Measurements from ENCODE around the gene MAPKAP1.

Gene MAPKAP1

DNA sequence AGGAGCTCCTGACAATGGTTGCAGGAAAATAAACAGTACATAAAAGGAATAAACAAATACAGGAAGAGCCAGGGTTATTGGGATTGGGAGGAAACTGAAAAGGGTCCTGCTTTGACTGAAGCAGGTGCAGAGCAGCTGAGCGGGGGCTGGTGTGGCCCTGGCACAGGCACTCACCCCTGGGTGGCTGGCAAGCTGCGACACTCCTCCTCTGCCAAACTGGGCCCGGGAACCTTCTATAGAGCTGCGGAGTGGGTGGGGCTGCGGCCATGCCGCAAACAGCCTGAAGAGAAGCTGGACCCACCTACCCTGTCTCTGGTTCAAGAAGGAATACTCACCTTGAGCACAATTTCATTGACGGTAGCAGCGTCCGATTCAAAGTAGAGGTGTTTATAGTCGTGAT is 262.8 kb downstream of the MAPKAP1 start:
- Histone ChIP-seq H3K9ac (ENCODE audit: low read length) (no peak overlapping the region), H3K27ac (ENCODE audit: low read depth, low read length) (no peak overlapping the region), H3K36me3 (ENCODE audit: control insufficient read depth, insufficient read depth, low read length) (peaks cover 10% of the 10 kb centered on the region), H3K27me3 (ENCODE audit: control insufficient read depth, insufficient read depth, low read length) (no peaks in the 10 kb centered on the region), H3K4me3 (ENCODE audit: low read length) (no peak overlapping the region), H3K4me1 (ENCODE audit: control insufficient read depth, insufficient read depth, low read length) (no peaks in the 10 kb centered on the region)

DNA sequence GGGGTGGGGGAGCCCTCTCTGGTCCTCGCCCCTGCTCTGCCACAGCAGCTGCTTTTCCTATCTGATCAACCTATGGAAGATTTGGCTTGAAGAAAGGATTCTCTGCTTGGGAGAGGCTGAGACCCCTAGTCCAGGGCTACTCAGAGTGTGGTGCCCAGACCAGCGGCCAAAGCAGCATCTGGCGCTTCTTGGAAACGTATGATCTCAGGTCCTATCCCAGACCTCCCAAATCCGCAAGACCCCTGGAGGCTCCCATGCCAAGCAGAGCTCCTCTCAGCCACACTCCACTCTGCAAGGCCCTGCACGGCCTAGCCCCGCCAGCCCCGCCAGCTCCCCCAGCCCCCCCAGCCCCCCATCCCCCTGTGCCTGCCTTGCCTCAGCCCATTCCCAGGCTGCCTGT is 263.6 kb downstream of the MAPKAP1 start:
- no peak overlapping the region for H3K27ac ChIP-seq (ENCODE audit: low read depth, low read length)
- peaks cover 10% of the 10 kb centered on the region for H3K36me3 ChIP-seq (ENCODE audit: control insufficient read depth, insufficient read depth, low read length)
- no peaks in the 10 kb centered on the region for H3K27me3 ChIP-seq (ENCODE audit: control insufficient read depth, insufficient read depth, low read length)

DNA sequence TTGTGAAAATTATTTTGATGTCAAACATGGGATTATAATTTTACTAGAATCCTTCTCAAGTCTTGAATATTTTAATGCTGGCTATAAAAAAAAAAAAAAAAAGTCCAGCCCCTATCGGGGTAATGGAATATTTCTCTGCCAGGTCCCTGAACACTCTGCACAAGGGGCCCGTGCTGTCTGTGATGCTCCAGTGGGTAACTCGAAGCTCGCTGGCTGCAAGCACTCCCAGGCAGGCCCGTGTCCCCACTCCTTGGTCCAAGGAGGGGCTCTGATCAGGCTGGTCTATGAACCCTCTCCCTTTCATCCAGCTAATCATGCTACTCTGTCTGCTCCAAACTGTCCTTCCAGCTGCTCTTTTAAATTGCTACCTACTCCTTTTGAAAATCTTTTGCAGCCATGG is 264.6 kb downstream of the MAPKAP1 start:
- Histone ChIP-seq H3K4me3 (ENCODE audit: low read length) (no peak overlapping the region), H3K27me3 (ENCODE audit: control insufficient read depth, insufficient read depth, low read length) (no peaks in the 10 kb centered on the region), H3K27ac (ENCODE audit: low read depth, low read length) (no peak overlapping the region), H3K36me3 (ENCODE audit: control insufficient read depth, insufficient read depth, low read length) (peaks cover 10% of the 10 kb centered on the region), H3K4me1 (ENCODE audit: control insufficient read depth, insufficient read depth, low read length) (no peaks in the 10 kb centered on the region), H3K9ac (ENCODE audit: low read length) (no peak overlapping the region)

More for the DNA sequence above, 263.6 kb downstream of the MAPKAP1 start:
- Histone ChIP-seq H3K9ac (ENCODE audit: low read length) (no peak overlapping the region), H3K4me1 (ENCODE audit: control insufficient read depth, insufficient read depth, low read length) (no peaks in the 10 kb centered on the region), H3K4me3 (ENCODE audit: low read length) (no peak overlapping the region)

DNA sequence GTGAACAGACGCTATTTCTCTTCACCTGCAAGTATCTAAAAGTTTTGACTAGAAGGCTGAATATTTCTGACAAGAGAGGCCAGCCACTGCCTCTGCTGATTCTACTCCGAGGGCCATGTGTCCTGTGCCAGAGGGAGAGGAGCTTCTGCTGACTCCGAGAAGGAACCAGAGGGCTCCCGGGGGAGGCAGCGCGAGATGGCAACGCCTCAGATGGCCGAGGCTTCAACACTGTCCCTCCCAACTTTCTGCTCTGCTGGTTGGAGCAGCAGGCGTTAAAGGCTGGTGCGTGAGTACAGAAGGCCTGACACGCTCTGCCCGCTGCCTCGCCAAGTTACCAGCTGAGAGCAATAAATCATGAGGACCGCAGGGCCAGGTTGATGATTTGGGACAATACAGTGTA is 266.6 kb downstream of the MAPKAP1 start:
- H3K36me3 ChIP-seq (ENCODE audit: control insufficient read depth, insufficient read depth, low read length): peaks cover 10% of the 10 kb centered on the region
- no peak overlapping the region for H3K27ac ChIP-seq (ENCODE audit: low read depth, low read length)
- no peaks in the 10 kb centered on the region for H3K27me3 ChIP-seq (ENCODE audit: control insufficient read depth, insufficient read depth, low read length)
- H3K4me3 ChIP-seq (ENCODE audit: low read length): no peak overlapping the region
- H3K4me1 ChIP-seq (ENCODE audit: control insufficient read depth, insufficient read depth, low read length): no peaks in the 10 kb centered on the region
- H3K9ac ChIP-seq (ENCODE audit: low read length): no peak overlapping the region

DNA sequence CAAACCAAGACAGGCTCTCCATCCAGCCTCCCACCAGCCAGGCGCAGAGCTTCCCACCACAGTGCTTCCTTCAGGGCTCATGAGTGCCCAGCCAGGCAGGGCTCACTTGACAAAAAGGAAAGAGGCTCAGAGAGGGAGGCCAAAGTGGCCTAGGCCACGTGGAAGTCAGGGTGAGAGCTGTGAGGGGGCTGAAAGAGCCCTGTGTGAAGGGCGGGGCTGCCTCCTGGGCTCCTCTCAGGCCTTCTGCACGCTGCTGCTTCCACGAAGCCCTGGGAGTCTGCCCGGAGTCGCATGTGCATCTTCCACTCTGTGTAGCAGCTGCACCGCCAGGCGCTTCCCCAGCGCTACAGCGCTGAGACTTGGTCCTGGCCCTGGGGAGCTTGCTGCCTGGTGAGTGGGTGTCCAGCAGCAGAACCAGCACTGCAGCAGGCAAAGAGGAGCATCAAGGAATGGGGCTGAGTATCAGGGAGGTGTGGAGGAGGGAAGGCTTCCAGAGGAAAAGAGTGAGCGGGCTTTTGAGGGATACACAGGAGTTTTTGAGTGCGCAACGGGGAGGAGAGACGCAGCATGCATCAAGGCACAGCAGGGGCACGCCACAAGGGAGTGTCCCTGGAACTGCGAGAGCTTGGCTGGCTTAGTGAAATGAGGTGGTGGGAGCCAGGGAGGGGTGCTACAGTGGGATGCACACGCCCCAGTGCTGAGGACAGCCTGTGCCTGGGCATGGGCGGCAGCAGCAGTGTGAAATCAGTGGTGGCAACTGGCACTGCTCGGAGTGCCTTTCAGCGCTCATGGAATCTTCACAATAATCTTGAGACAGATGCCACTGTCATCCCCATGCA is 267.4 kb downstream of the MAPKAP1 start:
- peaks cover 10% of the 10 kb centered on the region for H3K36me3 ChIP-seq (ENCODE audit: control insufficient read depth, insufficient read depth, low read length)
- no peak overlapping the region for H3K9ac ChIP-seq (ENCODE audit: low read length)
- H3K4me3 ChIP-seq (ENCODE audit: low read length): no peak overlapping the region
- no peaks in the 10 kb centered on the region for H3K27me3 ChIP-seq (ENCODE audit: control insufficient read depth, insufficient read depth, low read length)
- H3K27ac ChIP-seq (ENCODE audit: low read depth, low read length): no peak overlapping the region
- H3K4me1 ChIP-seq (ENCODE audit: control insufficient read depth, insufficient read depth, low read length): no peaks in the 10 kb centered on the region

DNA sequence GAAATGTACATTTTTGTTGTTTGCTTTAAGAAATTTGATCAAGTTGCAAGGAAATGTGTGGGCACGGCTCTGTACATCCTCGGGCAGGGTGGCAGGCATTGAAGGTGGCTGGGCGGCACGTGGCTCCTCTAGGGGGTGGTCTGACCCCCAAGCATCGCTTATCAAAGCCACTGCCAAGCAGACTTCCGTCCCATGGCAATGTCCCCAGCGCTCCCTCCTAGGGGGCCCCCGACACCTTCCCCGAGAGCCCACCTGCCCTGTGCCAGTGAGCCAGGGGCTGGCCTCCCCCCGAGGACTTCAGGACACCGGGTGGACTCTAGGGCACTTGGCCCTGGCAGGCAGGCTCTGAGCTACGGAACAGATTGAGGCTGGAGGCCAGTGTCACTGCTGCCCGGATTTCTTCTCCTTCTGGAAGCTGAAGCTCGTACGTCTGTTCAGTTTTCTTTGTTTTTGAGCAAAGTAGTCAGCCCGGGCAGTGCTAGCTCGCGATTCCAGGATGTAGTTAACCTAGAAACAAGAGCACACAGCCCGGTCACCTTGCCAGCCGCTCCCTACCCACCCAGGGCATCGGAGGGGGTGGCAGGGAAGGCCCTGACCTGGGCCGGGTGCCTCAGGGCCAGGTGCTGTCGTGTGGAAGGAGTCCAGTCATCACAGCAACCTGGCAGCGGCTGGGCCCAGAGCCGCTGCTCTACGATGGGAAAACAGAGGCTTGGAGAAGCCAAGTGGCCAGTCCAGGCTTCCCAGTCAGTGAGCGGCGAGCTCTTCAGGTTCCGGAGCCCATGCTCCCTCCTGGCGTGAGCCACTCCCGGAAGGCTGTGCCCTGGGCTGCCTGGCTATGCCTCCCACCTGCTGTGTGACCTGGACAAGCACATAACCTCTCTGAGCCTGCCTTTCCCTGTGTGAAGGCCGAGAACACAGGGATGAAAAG is 268.2 kb downstream of the MAPKAP1 start:
- no peak overlapping the region for H3K27ac ChIP-seq (ENCODE audit: low read depth, low read length)
- no peaks in the 10 kb centered on the region for H3K27me3 ChIP-seq (ENCODE audit: control insufficient read depth, insufficient read depth, low read length)
- no peak overlapping the region for H3K4me3 ChIP-seq (ENCODE audit: low read length)
- H3K36me3 ChIP-seq (ENCODE audit: control insufficient read depth, insufficient read depth, low read length): peaks cover 10% of the 10 kb centered on the region
- H3K9ac ChIP-seq (ENCODE audit: low read length): no peak overlapping the region
- H3K4me1 ChIP-seq (ENCODE audit: control insufficient read depth, insufficient read depth, low read length): no peaks in the 10 kb centered on the region

DNA sequence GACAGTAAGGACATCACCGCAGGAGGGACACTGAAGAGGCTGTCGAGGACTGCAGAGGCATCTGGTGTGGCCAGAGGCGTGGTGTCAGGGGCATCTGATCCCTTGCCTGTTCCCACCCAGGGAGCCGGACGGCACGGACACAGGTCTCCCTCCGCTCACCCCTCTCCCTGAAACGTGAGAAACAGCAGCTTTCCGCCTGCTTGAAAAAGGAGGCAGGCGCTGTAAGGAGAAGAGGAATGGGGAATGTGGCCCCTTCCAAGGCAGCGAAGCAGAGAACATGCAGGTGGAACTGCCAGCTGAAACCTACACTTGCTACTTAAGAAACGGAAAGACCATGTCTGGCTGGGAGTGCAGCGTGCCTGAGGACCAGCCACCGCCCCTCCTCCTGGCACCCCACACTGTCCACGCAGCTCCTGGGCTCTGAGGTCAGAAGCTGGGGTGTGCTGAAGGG is 269.2 kb downstream of the MAPKAP1 start:
- Histone ChIP-seq H3K9ac (ENCODE audit: low read length) (no peak overlapping the region), H3K4me3 (ENCODE audit: low read length) (no peak overlapping the region), H3K27me3 (ENCODE audit: control insufficient read depth, insufficient read depth, low read length) (no peaks in the 10 kb centered on the region), H3K4me1 (ENCODE audit: control insufficient read depth, insufficient read depth, low read length) (no peaks in the 10 kb centered on the region), H3K36me3 (ENCODE audit: control insufficient read depth, insufficient read depth, low read length) (peaks cover 10% of the 10 kb centered on the region), H3K27ac (ENCODE audit: low read depth, low read length) (no peak overlapping the region)

DNA sequence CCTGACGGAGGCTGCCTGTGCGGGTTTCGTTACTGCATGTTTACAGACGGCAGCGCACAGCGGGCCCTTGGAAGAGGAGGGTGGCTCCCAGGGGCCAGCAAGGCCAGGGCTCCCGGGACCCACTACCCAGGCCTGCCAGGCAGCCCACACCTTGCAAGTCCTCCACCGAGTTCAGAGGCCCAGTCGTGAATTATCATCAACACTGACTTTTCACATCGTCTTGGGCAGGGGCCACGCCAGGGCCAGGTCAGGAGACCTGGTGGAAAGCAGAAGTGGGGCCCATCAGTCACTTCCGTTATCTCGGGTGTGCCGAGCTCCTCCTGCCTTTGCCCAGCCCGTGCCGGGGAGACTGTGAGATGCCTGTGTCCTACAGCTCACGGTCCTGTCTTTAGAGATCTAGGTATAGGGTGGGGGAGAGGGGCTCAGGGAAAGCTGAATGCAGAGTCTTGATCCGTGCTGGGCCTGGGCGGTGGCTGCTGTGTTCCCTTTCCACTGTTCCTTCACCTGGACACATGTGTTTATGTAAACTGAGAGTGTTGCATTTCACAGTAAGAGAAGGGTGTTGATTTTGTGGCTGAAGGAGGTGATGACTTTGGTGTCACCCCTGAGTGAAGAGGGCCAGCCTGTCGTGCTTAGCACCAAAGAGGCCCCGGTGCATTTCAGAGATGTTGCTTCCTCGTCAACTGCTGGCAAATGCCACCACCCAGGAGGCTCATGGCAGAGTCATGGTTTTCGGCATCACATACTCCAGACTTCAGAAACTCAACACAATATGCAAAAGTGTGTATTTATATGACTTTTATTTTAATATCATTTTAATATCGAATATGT is 270.2 kb downstream of the MAPKAP1 start:
- H3K27me3 ChIP-seq (ENCODE audit: control insufficient read depth, insufficient read depth, low read length): no peaks in the 10 kb centered on the region
- no peak overlapping the region for H3K27ac ChIP-seq (ENCODE audit: low read depth, low read length)
- no peak overlapping the region for H3K9ac ChIP-seq (ENCODE audit: low read length)
- no peaks in the 10 kb centered on the region for H3K4me1 ChIP-seq (ENCODE audit: control insufficient read depth, insufficient read depth, low read length)
- no peak overlapping the region for H3K4me3 ChIP-seq (ENCODE audit: low read length)
- H3K36me3 ChIP-seq (ENCODE audit: control insufficient read depth, insufficient read depth, low read length): peaks cover 10% of the 10 kb centered on the region

DNA sequence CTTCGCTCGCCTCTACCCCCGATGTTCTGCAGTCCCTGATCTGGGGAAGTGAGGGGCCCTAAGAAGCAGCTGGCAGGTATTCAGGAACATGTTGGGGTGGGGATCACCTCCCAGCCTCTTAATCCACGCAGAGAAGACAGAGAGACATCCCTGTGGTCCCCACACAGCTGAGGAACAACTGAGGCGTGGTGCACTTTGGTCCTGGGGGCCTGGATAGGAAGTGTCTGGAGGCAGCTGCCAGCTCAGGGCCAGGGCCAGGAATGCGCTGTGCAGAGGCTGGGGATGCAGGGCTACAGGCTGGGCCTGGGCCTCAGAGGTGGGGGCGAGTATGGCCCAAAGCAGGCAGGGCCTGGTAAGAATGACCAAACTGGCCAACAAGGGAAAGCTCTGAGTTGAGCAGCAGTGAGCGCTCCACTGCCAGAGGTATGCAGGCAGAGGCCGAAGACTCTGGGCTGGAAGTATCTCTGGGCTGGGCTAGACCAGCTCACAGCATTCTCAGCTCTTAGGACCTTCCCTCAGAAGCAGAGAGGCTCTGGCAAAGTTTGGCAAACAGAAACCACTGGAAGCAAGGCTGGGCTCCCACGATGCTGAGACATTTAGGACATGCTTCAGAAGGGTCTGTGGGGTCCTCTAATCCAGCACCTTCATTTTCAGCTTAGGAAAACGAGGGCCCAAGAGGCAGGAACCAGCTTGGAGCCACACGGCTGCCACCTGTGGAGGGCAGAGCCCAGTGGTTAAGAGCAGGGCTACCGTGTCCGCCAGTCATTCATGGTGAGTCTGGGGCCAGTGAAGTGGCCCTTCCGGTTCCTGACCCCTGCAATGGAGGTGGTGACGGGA is 271.0 kb downstream of the MAPKAP1 start:
- Histone ChIP-seq H3K4me3 (ENCODE audit: low read length) (no peak overlapping the region), H3K9ac (ENCODE audit: low read length) (no peak overlapping the region), H3K4me1 (ENCODE audit: control insufficient read depth, insufficient read depth, low read length) (no peaks in the 10 kb centered on the region)

DNA sequence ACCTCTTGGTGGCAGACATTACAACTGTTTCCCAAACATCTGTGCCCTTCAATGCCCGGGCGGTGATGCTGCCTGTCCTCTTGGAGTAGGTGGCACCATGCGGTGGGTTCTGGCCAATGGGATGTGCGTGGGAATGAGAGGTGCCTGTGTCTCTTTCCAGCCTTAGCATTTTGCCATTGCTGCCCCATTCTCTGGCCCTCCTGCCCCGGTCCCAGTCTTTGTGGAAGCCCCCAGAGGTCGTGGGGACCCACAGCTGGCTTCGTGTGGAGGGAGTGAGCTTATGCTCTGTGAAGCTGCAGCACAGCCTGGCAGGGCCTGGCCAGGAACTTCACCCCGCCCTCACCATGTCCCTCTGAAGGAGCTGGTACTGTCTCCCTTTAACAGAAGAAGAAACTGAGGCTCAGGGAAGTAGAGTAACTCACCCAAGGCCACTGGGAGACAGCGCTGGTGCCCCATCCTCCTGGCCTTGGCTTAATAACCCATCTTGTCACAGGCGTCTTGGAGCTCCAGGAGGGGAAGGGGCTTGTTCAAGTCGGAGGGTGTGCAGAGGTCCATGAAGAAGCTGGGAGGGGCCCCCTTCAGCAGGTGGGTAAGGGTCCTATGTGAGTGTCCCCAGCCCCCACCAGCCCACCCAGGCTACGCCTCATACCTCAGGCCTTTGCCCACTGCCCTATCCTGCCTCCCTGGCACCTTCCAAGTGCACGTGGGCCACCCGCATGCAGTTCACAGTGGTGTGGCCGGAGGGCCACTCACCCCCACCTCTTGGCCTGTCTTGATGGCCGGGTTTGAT is 271.8 kb downstream of the MAPKAP1 start:
- H3K27ac ChIP-seq (ENCODE audit: low read depth, low read length): no peak overlapping the region
- H3K9ac ChIP-seq (ENCODE audit: low read length): no peak overlapping the region
- H3K4me3 ChIP-seq (ENCODE audit: low read length): no peak overlapping the region
- peaks cover 5% of the 10 kb centered on the region for H3K36me3 ChIP-seq (ENCODE audit: control insufficient read depth, insufficient read depth, low read length)
- H3K4me1 ChIP-seq (ENCODE audit: control insufficient read depth, insufficient read depth, low read length): no peaks in the 10 kb centered on the region
- H3K27me3 ChIP-seq (ENCODE audit: control insufficient read depth, insufficient read depth, low read length): no peaks in the 10 kb centered on the region

More for the DNA sequence above, 271.0 kb downstream of the MAPKAP1 start:
- peaks cover 10% of the 10 kb centered on the region for H3K36me3 ChIP-seq (ENCODE audit: control insufficient read depth, insufficient read depth, low read length)
- H3K27me3 ChIP-seq (ENCODE audit: control insufficient read depth, insufficient read depth, low read length): no peaks in the 10 kb centered on the region
- no peak overlapping the region for H3K27ac ChIP-seq (ENCODE audit: low read depth, low read length)
